GM21515 (cell line): ENCODE results near the gene GRID2.

Experiments used
- ATAC-seq: cut with Tn5 transposase; IDR thresholded peaks from one replicate; pipeline ENCODE4 v1.9.1; 2021; ENCODE audit not compliant: unreplicated experiment

GRID2 gene

GRCh38 chr4:93373893-93374860, 1070.4 kb downstream of the GRID2 start:
- ATAC-seq: no peak

DNA sequence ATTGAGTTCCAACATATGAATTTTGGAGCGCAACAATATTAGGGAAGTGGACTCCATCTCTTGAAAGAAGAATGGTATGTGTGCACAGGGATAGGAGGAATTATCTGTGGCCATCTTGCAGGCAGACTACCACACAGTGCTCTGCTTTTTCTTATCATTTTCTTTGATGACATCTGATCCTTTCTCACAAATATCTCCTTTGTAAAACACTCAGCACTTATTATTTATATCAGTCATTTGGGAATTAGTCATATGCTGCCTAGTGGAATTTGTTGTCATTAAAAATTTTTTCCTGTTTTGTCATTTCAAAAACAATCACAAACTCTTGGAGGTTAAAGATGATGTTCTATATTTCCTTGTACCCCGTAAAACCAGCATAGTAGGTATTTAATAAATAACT, 1080.5 kb downstream of the GRID2 start:
- no peak for ATAC-seq

DNA sequence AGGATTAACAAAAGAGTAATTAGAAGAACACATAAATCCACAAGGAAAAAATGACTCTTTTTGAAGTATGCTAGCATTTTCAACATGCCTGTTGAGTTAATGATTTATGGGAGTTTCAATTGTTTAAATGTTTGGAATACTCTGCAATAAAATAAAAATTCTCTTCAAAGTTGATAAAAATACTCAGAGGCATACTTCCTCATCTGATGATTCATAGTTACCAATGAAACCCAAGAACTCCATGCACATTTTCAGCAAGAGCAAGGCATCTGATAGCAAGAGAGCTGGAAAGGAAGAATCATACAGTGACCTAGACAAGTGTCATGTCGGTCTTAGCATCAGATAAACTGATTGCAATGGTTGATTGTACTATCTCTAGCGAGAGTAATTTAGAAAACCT, 1081.1 kb downstream of the GRID2 start:
- ATAC-seq: no peak

DNA sequence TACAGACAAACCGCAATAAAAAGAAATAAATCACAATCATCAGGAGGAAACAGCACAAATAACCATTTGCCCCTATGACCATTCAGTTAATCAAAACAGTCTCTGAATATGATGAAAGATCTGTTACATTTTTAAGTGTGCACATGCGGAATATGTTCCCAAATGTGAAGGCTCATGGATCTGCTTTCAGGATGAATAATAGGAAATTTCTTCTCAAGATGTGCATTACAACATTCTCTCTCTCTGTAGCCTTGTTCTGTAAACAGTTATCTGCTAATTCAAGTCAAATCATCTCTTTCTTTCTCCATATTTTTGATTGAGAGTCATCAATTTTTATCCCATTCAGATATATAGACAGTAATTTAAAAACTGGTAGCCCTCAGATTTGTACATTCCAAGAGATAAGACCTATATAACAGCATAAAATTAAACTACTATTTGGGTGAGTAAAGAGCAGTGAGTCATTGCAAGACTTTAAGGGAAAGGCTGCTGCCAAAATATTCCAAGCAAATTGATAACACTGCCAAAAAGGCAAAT, 1090.8 kb downstream of the GRID2 start:
- no peak for ATAC-seq

GRCh38 chr4:93396272-93396671, 1092.5 kb downstream of the GRID2 start:
- ATAC-seq: no peak

DNA sequence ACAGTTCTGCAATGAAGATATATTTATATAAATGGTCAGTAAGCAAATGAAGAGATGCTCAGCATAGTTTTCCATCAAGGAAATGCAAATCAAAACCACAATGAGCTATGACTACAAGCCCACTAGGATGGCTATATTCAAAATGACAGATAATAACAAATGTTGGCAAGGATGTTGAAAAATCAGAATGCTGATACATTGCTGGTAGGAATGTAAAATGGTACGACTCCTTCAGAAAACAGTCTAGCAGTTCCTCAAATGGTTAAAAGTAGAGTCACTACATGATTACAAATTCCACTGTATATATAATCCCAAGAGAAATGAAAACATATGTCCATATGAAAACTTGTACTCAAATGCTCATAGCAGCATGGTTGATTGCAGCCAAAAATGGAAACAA, 1099.8 kb downstream of the GRID2 start:
- no peak for ATAC-seq

GRCh38 chr4:93407493-93408275, 1103.9 kb downstream of the GRID2 start:
- no peak for ATAC-seq

- ATAC-seq: no peak
Observed at GRCh38 chr4:93409035-93409434, 1105.3 kb downstream of the GRID2 start.

DNA sequence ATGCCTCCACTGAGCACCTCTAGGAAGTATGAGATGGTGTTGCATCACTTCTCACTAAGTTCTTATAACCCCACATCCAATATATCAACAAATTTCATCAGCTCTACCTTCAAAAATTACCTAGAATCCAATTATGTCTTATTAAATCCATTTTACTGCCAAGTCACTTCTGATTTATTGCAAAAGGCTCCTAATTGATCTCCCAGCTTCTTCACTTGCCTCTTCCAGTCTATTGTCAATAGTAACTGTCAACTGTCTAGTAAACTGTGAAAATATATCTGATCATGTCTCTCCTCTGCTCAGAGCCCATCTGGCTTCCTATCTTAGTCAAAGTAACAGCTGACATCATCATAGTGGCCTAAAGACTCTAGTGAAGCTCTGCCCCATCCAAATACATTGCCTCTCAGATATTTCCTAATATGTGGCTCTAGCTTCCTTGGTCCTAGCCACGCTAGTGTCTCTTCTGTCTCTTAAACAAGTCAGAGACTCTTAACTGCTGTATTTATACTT, 1110.3 kb downstream of the GRID2 start:
- no peak for ATAC-seq

DNA sequence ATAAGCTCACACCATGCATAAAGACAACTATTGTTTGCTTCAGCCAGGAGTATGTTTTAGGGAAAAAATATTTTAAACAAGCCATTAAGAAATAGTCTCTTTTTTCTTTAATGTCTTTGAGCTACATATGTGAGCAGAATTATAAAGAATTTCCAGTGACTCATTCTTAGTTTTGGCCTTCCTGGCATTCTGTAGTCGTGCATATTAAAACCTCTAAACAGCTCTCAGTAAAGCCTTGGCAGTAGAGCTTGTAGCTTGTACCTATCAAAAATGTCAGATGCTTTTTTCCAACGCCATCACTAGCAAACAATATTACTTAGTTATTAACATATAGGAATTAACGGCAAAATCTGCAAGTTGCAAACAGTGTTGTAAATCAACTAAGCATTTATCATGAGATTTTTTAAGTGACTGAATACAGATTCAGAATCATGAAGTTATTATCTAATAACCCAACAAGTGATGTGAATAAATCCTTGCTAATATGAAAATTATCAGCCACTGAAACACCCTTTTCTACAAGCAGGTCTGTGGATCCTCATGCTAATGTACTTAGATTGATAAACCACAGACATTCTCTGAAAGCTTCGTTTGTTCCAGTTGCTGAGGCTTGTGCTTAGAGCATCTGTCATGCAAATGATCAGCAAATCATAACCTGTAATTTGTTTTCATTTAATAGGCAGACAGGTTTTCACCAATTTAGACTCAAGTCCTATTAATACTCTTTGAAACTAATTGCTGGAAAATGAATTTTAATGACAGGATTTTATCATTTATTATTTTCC, 1112.8 kb downstream of the GRID2 start:
- ATAC-seq: no peak

- ATAC-seq: no peak
Observed at GRCh38 chr4:93431371-93431770, 1127.6 kb downstream of the GRID2 start.

DNA sequence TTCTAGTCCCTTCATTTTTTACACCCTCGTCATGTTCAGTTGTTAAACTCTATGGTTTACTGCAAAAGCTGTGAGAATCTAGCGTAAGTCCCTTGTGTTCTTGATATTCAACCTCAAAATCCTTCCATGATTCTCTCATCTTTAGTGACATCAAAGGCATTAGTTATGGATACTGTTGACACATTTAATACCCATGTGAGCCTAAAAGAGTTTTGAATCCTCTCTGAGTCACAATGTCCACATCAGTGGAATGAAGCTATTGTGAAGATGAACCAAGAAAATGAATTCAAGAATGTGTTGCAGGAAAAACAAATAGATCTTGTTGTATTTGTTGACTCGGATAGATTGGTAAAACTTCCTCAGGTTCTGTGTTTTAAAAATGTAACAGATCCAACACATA, 1130.1 kb downstream of the GRID2 start:
- no peak for ATAC-seq

DNA sequence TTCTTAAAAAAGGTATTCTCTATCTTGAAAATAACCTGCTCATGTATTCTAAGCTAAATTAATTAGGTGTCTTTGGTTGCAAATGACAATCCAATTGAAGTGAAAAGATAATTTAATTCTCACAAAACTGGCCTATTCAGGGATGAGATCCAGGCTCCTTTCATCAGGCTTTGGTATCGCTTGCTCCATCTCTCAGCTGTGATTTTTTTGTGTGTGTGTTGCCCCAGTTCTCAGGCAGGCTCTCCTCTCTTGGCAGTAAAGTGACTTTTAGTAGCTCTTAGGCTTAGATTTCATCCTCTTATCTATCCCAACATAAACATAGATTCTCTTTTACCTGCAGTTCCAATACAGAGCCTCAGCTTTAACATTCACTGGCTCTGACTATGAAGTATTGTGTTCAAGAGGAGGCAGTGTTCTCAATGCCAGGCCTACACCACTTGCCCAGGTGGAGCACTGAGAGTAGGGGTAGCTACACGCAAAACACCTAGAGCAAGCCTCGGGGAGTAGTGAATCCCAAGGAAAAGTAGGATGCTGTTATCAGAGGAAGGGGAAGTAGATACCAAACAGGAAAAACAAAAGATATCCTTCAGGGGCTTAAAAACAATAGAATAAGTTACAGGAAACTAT, 1132.3 kb downstream of the GRID2 start:
- ATAC-seq: no peak

- ATAC-seq: no peak
Observed at GRCh38 chr4:93437991-93438390, 1134.2 kb downstream of the GRID2 start.

DNA sequence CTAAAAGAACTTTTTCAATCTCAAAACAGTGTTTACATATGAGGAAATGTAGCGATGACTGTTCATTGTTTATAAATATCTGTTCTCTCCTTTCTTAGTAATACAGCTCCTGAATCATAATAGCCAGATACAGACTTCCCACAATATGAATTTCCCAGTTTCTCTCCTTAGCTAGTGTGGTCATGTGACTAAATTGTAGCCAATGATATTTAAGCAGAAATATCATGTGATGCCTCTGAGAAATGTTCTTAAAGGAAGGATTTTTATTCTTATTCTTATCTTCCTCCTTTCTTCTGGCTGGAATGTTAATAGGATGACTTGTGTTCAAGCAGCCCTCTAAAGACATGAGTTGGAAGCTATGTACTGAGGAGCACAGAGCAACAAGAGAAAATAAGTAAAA, 1141.1 kb downstream of the GRID2 start:
- no peak for ATAC-seq

- ATAC-seq: no peak
Observed at GRCh38 chr4:93446038-93446437, 1142.3 kb downstream of the GRID2 start.

DNA sequence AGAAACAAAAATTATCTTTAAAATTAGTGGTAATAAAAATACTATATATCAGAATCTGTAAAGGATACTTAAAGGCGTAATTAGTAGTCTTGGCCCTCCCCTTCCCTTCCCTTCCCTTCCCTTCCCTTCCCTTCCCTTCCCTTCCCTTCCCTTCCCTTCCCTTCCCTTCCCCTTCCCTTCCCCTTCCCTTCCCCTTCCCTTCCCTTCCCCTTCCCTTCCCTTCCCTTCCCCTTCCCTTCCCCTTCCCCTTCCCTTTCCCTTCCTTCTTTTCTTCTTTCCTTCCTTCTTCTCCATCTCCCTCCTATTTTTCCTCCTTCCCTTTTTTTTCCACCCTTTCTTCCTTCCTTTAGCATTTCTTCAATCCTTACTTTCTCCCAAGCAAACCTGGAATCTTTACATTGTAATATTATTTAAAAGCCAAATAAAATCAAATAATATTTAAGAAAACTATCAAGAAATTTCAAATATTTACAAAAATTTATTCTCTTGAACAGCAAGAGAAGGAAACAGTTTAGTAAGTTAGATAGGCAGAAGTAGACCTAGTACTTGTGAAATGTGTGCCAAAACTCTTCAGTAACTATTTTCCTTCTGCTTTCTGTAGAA, 1145.0 kb downstream of the GRID2 start:
- ATAC-seq: no peak

- no peak for ATAC-seq
Observed at GRCh38 chr4:93451954-93452353, 1148.2 kb downstream of the GRID2 start.

- ATAC-seq: no peak
Observed at GRCh38 chr4:93461541-93461940, 1157.8 kb downstream of the GRID2 start.

DNA sequence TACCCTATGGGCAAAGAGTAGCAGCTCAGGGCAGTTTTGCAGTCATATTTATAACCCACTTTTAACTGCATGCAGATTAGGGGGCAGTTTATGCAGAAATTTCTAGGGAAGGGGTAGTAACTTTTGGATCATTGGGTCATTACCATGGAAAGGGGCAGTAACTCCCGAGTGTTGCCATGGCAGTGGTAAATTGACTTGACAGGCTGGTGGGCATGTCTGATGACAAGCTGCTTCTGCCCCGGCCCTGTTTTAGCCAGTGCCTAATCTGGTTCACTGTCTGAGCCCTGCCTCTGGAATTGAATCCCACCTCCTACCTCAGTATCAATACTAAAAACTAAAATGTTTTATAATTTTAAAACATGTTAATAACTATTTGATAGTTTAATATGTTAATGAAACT, 1162.7 kb downstream of the GRID2 start:
- ATAC-seq: no peak
